DLD1 (cell line): ENCODE results near the gene MITF.
"Not testable (repeated sequence)": the region's sequence is repeated elsewhere in the genome, so short reads cannot be mapped to it uniquely, and the experiment has no call there.

Experiments
- in situ Hi-C: cut with HindIII; loops from 2 replicates; pipeline ENCODE4 v1.10.0; 2017; ENCODE audit warnings: low sequenced_read_pairs

MITF gene

DNA sequence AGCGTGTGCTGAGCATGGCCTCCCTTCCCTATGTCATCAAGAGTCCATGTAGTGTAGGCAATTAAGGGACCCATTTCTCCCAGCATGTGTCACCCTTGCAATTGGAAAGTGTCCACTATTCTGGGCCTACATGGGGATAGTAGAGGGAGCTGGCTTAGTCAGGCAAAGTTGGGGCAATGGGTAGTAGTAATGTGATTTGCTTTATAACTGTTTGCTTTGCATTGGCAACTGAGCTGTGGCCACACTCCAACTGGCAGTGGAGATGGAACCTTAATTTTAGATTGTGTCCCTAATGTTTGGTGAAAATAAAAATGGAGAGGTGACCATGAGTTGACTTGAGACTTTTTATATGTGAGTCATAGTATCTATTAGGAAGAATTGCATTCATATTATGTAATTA, 162.5 kb downstream of the MITF start:
- in situ Hi-C loops: no loop called here

DNA sequence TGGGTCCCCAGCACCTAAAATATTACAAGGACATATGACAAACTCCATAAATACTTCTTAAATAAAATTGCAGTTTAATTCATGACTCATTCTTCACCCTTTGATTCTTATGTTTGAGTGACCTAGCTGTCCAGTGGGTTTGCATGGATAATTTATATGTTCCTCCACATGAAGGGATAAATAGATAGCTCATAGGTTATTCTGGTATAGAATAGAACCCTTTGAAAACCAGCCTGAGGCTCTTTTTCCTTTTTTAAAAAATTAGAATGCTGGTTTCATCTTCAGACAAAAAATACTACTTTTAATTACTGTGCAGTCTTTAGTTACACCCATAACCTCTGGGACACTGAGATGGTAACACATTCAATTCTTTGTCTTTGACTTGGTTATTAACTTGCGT, 163.1 kb downstream of the MITF start:
- in situ Hi-C loops: no loop called here

DNA sequence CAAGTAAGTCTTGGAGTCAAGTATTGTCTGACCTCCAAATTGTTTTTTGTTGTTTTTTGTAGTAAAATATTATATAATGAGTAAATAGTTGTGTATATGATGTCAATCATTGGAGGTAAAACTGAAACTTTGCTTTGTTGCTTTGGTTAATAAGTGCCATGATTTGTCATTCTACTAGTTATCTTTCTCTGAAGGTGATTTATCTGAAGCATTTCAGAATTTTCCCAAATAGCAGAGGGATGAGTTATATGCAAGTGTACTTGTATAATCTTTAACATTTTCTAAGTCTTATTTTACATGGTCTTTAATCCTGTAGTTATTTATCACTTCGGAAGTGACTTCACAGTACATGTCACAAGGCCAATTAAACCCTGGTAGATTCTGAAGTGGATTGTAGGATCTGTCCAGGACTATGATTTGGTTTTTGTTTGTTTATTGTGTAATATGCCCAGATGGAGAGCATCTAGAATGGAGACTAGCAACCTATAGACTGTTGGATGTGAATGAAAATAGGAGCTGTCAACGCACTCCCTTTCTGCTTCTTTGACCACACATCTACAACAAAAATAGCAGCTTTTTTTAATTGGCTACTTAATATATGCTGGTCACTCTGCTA, 167.2 kb downstream of the MITF start:
- in situ Hi-C loops: no loop called here

DNA sequence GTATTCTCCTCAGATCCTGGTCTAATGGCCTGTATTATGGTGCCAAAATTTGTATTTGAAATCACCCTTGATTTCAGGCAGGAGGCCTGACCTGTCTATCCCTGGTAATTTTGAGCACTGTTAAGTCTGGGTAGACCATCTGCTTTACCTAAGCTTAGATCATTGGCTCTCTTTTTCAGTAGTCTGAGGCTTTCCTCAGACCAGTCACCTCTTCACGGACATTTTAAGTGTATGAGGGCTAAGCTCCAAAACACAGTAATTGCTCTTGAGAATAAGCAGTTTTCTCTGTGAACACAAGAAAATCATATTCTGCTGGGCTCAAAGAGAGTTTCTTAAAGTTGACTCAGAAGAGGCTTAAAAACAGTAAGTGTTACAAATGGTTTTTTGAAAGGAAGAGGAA, 168.3 kb downstream of the MITF start:
- in situ Hi-C loops: no loop called here

DNA sequence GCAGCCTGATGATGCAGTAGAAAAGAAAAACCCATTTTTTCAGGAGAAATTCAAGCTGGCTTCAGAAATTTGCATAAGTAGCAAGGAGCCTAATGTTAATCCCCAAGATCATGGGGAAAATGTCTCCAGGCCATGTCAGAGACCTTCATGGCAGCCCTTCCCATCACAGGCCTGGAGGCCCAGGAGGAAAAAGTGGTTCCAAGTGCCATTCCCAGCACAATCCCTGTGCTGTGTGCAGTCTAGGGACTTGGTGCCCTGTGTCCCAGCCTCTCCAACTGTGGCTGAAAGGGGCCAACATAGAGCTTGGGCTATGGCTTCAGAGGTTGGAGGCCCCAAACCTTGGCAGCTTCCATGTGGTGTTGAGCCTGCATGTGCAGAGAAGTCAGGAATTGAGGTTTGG, 170.6 kb downstream of the MITF start:
- in situ Hi-C loops: not testable (repeated sequence)

DNA sequence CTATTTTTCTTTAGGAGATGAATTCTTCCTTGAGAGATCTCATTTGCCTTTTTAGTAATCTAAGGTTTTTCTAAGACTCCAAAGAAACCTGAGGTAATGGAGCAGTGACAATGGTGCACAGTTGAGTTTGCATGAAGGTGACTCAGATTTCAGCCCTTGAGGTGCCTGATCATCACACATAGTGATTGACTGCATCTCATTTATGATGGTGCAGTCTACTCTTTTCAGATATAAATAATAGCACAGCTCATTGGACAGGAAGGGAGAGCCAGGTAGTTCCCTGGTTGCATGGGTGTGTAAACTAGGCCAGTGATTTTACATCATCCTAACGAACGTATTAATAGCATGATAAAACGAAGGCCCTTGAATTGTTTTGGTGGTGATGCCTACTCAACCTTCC, 174.2 kb downstream of the MITF start:
- in situ Hi-C loops: no loop called here

DNA sequence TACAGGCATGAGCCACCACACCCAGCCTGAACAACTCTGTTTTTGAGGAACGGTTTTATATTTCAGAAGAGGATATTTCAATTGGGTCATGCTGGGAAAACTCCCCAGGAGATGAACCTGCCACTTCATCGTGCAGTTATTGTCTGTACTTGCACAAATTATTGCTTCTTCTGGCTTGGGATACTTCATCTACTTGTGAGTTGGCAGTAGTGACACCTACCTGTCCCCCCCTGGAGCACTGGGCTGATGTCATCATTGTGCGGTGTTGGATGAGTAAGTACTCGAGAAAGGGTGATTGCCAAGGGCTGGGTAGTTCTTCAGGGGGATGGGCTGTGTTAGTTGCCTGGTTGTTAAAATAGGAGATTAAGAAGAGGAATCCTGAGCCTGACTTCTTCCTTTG, 175.1 kb downstream of the MITF start:
- in situ Hi-C loops: no loop called here

DNA sequence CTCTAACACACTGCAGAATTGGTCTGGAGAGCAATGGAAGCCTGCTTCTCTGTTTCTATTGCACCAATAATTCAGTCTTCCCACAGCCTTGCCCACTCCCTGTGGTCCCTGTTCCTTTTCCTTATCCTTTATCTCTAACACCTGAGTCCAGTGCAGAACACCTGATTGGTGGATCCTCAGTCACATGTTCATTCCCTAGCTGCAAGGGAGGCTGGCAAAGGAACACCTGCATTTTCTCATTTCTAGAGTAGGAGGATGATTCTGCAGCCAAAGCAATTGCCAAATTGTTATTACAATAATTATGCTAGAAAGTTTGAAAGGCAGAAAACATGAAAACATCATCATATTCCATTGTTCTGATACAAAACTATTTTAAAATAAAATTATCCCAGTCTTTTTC, 176.5 kb downstream of the MITF start:
- in situ Hi-C loops: no loop called here

DNA sequence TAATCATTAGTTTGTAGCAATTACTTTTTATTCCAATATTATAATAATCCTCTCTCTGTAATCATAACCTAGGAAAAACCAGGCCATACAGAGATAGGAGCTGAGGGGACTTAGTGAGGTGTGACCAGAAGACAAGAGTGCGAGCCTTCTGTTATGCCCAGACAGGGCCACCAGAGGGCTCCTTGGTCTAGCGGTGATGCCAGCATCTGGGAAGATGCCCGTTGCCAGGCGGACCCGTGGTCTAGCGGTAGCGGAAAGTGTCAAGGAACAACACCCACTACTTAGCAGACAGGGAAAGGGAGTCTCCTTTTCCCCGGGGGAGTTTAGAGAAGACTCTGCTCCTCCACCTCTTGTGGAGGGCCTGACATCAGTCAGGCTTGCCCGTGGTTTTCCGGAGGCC, 180.7 kb downstream of the MITF start:
- in situ Hi-C loops: not testable (repeated sequence)

DNA sequence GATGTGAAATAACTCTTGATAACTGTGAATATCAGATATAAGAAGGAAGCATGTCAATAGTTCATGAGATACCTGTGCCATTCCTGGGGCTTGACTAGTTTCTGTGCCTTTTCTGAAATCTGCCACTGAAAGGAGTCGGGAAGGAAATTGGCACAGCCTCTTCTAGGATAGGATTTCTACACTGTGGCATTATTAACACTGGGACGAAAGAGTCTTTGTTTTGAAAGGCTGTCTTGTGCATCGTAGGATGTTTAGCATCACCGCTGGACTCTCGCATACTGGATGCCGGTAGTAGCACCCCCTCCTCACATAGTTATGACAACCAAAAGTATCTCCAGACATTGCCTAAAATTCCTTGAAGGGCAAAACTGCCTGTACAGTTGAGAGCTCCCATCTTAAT, 182.4 kb downstream of the MITF start:
- in situ Hi-C loops: no loop called here

DNA sequence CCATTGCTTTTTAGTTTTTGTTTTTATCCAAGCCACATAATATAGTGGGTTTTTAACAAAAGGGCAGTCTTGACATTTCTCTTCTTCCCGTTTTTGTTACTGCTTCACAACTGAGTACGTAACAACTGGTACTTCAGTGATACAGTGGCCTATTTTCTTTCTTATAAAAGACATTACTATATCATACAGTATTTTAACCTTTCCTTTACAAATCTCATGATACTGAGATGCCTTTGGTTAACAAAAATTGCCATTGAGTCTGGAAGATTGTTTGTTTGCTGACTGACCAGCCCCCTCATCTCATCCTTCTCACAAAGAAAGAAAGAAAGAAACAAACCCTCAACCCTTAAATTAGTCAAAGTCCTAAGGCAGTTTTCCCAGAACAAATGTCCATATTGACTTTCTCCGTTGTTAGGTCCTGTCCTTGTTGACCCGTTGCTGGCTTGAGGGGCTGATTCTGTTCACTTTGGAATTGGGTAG, 183.3 kb downstream of the MITF start:
- in situ Hi-C loops: no loop called here

DNA sequence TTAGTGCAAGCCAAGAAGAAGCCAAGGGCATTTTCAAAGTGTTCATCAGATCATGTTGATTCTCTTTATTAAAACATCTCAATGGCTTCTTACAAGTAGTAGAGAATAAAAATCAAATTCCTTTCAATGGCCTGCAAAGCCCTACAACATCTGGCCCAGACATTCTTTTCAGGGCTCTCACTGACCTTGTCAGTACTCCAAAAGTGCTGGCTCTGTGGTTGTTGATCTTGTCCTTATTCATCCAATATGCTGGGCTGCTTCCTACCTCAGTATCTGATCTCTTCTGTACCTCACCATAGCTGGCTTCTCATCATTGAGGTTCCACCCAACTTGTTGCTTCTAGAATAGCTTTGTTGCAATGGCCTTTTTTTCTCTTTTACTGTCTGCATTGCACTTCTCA, 186.2 kb downstream of the MITF start:
- in situ Hi-C loops: loop anchor here (25.0 kb wide), 1 partner anchor 238 kb away; no protein-coding TSS in a partner anchor

DNA sequence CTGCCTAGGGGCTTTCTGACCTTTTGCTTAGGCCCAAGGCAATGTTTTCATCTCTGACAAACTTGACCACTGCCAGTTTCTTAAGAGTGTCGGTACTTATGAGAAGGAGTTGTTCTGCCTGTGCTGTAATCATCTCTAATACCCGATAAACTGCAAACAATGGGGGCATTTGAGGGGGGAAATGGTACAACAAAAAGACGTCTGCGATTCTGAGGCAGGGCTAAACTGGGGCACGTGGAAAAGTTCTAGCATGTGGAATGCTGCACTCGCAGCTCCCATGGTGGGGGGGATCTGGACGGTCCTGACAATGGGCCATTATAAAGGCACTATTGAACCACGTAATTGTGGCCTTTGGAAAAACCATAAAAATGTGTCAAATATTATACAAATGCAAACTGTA, 187.1 kb downstream of the MITF start:
- in situ Hi-C loops: loop anchor here (25.0 kb wide), 1 partner anchor 239 kb away; no protein-coding TSS in a partner anchor

DNA sequence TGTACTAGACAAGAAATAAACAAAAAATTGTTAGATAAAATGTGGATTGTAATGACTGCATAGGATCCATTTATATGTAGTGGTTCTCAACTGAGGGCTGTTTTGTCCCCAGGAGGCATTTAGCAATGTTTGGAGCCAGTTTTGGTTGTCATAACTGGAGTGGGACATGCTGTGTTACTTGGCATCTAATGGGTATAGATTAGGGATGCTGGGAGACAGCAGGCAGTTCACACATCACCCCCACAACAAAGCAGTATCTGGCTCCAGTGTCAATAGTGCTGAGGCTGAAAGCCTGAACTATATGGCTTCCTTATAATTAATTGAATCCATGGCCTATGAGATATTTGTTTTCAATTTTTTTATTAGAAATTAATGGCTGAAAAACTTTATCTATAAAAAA, 188.3 kb downstream of the MITF start:
- in situ Hi-C loops: loop anchor here (25.0 kb wide), 1 partner anchor 240 kb away; no protein-coding TSS in a partner anchor

DNA sequence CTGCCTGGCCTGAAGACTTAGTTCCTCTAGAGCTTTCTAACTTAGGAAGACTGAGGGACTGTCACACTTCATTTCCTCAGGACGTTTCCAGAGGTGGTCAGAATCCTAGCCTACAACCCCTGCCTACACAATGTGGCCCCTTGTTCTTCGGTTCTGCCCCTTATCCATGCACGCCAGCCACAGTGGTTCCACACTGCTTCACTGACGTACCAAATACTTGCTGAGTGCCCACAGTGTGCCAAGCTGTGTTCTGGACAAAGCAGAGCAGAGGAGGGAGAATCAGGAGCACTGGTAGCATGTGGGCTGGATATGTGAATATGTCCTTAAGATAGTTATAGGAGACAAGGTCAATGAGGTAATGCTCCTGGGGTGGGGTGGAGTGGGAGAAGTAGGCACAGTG, 189.8 kb downstream of the MITF start:
- in situ Hi-C loops: loop anchor here (25.0 kb wide), 1 partner anchor 242 kb away; no protein-coding TSS in a partner anchor

DNA sequence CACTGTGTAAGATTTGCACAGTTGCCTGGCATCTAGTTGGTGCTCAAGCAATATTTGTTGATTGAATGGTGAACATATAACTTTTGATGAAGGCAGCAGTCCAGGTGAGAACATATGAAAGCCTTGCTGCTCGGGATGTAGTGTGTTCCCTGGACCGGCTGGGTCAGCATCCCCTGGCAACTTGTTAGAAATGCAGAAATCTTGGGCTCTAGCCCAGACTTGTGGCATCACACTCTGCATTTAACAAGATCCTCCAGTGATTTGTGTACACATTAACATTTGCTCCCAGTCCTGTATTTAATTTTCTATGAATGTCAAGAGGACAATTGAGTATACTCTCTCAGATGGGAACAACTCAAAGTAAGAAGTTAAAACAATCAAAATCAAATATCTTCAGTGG, 191.3 kb downstream of the MITF start:
- in situ Hi-C loops: loop anchor here (25.0 kb wide), 1 partner anchor 243 kb away; no protein-coding TSS in a partner anchor

DNA sequence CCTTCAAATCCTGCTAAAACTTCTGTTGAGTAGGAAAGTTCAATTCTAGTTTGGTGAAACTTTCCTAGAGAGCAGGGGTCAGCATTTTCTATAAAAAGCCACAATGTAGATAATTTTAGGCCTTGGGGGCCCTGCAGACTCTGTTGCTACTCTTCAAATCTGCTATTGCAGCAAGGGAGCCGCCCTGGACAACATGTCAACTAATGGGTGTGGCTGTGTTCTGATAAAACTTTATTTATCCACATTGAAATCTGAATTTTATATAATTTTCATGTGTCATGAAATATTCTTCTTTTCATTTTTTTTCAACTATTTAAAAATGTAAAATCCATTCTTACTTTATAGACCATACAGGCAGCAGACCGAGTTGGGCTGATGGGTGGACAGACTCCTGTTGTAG, 192.8 kb downstream of the MITF start:
- in situ Hi-C loops: loop anchor here (25.0 kb wide), 1 partner anchor 245 kb away; no protein-coding TSS in a partner anchor

DNA sequence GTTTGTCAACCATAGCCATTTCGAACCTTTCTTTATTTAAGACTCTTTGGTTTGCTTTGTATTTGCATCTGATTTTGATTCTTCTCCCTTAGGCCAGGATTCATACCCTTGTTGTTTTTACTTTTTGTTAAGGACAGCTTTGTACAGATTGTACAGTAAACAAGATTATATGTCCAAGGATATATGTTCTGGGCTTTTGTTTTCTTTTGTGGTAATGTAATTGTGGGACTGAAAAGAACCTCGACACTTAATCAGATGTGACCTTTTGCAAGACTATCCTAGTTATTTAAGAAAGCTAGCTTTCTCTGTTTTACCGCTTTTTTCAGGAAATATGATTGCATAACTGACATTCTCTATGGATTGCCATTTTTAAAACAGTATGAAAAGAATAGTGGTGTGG, 193.2 kb downstream of the MITF start:
- in situ Hi-C loops: loop anchor here (25.0 kb wide), 1 partner anchor 245 kb away; no protein-coding TSS in a partner anchor

DNA sequence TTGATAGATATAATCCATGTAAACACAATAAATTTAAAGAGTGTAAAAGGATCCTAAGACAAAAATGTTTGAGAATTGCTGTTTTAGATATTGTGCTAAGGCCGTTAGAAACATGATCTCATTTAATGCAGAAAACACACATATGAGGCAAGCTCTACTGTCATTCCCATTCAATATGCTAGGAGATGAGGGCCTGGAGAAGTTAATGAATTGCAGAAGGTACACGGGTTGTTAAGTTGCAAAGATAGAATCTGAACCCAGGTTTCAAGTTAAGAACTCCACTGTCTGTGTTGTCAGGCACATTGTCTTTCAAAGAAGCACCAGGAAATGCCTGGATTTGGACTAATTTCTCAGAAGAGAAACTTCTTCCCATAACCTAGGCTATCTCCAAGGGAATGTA, 195.1 kb downstream of the MITF start:
- in situ Hi-C loops: loop anchor here (25.0 kb wide), 1 partner anchor 247 kb away; no protein-coding TSS in a partner anchor

DNA sequence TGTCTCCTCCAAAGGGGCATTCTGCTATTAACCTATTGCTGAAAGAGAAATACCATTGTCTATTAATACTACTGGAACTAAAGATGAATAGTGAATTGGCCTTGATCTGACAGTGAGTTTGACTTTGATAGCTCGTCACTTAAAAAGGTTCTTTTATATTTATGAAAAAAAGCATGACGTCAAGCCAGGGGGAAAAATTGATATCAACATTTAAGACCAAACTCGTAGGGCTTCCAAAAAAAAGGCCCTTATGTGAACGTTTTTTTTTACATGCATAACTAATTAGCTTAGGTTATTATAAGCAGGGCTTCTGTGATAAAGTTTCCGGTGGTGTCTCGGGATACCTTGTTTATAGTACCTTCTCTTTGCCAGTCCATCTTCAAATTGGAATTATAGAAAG, 197.0 kb downstream of the MITF start:
- in situ Hi-C loops: loop anchor here (25.0 kb wide), 1 partner anchor 249 kb away; no protein-coding TSS in a partner anchor

DNA sequence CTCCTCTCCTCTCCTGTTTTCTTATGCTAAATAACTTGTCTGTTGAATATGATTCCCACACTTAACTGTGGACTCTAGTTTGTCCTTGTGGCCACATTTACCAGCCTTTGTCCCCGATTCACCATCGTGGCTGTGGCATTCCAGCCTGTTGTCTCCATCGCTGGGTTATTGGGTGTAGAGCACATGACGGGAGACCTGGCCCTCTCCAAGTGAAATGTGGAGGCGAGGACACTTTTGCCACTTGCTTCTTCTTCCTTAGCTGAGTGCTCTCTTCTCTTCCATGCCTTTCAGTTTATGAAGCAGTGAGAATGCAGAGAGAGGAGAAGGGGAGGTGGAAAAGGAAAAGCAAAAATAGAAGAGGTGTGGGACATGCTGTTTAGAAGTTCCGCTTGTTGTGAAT, 198.8 kb downstream of the MITF start:
- in situ Hi-C loops: loop anchor here (25.0 kb wide), 1 partner anchor 251 kb away; no protein-coding TSS in a partner anchor

DNA sequence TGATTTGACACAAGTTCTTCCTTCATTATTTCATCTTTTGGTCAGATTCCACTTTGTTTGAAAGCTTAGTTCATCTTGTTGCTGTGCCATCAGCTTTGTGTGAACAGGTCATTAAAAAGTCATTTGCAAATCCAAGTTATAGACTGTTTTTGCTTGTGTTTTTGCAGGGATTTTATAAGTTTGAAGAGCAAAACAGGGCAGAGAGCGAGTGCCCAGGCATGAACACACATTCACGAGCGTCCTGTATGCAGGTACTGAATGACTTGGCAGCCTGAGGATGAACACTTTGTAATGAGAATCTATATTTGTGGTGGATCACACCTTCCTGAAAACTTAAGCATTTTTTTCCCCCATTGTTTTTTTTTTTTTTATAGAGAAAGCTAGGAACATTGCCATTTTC, 199.7 kb downstream of the MITF start:
- in situ Hi-C loops: loop anchor here (25.0 kb wide), 1 partner anchor 252 kb away; no protein-coding TSS in a partner anchor
